Hepatocyte (in vitro differentiated cells): Measurements from ENCODE around the gene PABPC1L2A. TPM values are rescaled to one million over a fixed set of nuclear protein-coding genes. Genes with fewer than 3 reads are reported as not detected.
"Not testable (repeated sequence)": the region's sequence is repeated elsewhere in the genome, so short reads cannot be mapped to it uniquely, and the experiment has no call there.

Source experiments
- DNase-seq: peaks from one replicate; pipeline ENCODE4 v3.0.0-alpha.2; 2016; ENCODE audit warnings: low spot score
- H2AFZ ChIP-seq: fragments of 200-600 bp; sonication (generic); 2 replicates; pipeline ENCODE4 v1.6.0; 2016; ENCODE audit warnings: antibody characterized with exemption, mild to moderate bottlenecking
- H3K27ac ChIP-seq: fragments of 200-600 bp; sonication (generic); 2 replicates; pipeline ENCODE4 v1.5.1; 2016; ENCODE audit warnings: mild to moderate bottlenecking
- H3K27me3 ChIP-seq: fragments of 200-600 bp; sonication (generic); 2 replicates; pipeline ENCODE4 v1.6.1; 2016
- H3K36me3 ChIP-seq: fragments of 200-600 bp; sonication (generic); replicated peaks from 2 replicates; pipeline ENCODE4 v1.5.1; 2016; ENCODE audit warnings: low read depth; ENCODE audit not compliant: insufficient read depth
- H3K4me1 ChIP-seq: fragments of 200-600 bp; sonication (generic); 2 replicates; pipeline ENCODE4 v1.5.1; 2016; ENCODE audit warnings: mild to moderate bottlenecking, moderate library complexity; ENCODE audit not compliant: insufficient read depth
- H3K4me2 ChIP-seq: fragments of 200-600 bp; sonication (generic); 2 replicates; pipeline ENCODE4 v1.6.0; 2016
- H3K4me3 ChIP-seq: fragments of 200-600 bp; sonication (generic); 2 replicates; pipeline ENCODE4 v1.5.1; 2016; ENCODE audit warnings: mild to moderate bottlenecking
- H3K79me2 ChIP-seq: fragments of 200-600 bp; sonication (generic); 2 replicates; pipeline ENCODE4 v1.6.0; 2017; ENCODE audit warnings: mild to moderate bottlenecking
- H3K9me2 ChIP-seq: fragments of 200-600 bp; sonication (generic); replicated peaks from 2 replicates; pipeline ENCODE4 v1.6.0; 2017; ENCODE audit warnings: mild to moderate bottlenecking; ENCODE audit not compliant: insufficient read depth
- H3K9me3 ChIP-seq: fragments of 200-600 bp; sonication (generic); 2 replicates; pipeline ENCODE4 v1.5.1; 2016; ENCODE audit warnings: low read depth, mild to moderate bottlenecking
- H4K20me1 ChIP-seq: fragments of 200-600 bp; sonication (generic); 2 replicates; pipeline ENCODE4 v1.6.0; 2016; ENCODE audit warnings: mild to moderate bottlenecking; ENCODE audit not compliant: insufficient read depth, poor library complexity, severe bottlenecking
- CTCF ChIP-seq: fragments of 200-600 bp; sonication (generic); IDR thresholded peaks from 2 replicates; pipeline ENCODE4 v1.5.1; 2016; ENCODE audit warnings: antibody characterized with exemption, mild to moderate bottlenecking; ENCODE audit not compliant: poor library complexity
- EZH2 ChIP-seq: fragments of 200-600 bp; sonication (generic); IDR thresholded peaks from 2 replicates; pipeline ENCODE4 v1.6.1; 2016; ENCODE audit warnings: antibody characterized with exemption, mild to moderate bottlenecking, borderline replicate concordance
- EZH2phosphoT487 ChIP-seq: fragments of 200-600 bp; sonication (generic); IDR thresholded peaks from one replicate; pipeline ENCODE4 v1.6.1; 2018; ENCODE audit warnings: antibody characterized with exemption, mild to moderate bottlenecking, low read depth, moderate library complexity; ENCODE audit not compliant: unreplicated experiment, severe bottlenecking
- WGBS: methylation state at CpG from one replicate; pipeline ENCODE4 v1.1.6; 2016; ENCODE audit warnings: low lambda C conversion rate; ENCODE audit errors: missing lambda C conversion rate; 5-methylcytosine and 5-hydroxymethylcytosine counted together
- polyA plus RNA-seq: library from polyadenylated mRNA; unstranded; fragments of >200 nt; fragmentation: Nextera tagmentation; extraction: Ambion mirVana; gene quantifications from 2 replicates; pipeline ENCODE4 v1.2.1, GENCODE V29; 2016
- total RNA-seq: library from RNA; depleted of rRNA; stranded (reverse); fragments of >200 nt; gene quantifications from 2 replicates; pipeline ENCODE4 v1.2.3, GENCODE V29; 2014

Gene PABPC1L2A
- total RNA-seq (not detected in 2 replicates), polyA plus RNA-seq (not detected in 2 replicates)

DNA sequence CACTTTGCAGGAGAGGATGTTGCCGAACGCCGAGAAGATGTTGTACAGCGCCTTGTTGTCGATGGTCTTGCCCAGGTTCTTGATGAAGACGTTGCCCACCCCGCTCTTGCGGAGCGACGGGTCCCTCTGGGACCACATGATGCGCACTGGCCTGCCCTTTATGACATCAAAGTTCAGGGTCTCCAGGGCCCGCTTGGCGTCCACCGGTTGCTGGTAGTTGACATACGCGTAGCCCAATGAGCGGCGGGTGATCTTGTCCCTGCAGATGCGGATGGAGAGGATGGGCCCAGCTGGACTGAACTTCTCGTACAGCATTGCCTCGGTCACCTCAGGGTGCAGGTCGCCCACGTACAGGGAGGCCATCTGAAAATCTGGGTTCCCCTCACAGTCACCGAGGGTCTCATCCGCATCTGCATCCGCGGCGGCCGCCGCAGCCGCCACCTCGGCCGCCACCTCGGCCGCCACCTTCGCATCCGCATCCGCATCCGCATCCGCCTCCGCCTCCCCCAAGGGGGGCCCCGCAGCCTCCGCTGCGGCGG lies at the start of gene PABPC1L2A:
Gene PABPC1L2A (minus strand): TSS at position 489 of the 539 bp plus-strand sequence. CDS start 126 bp downstream, at position 363.
- H3K9me2 ChIP-seq, DNase-seq, H4K20me1 ChIP-seq, H3K9me3 ChIP-seq, H3K27ac ChIP-seq, H2AFZ ChIP-seq, H3K27me3 ChIP-seq, H3K79me2 ChIP-seq, H3K4me2 ChIP-seq, H3K36me3 ChIP-seq, H3K4me3 ChIP-seq, H3K4me1 ChIP-seq: not testable (repeated sequence)
- WGBS = no CpG with 5 or more reads among the region's 45 CpGs

- H3K9me2 ChIP-seq = no peaks in the 10 kb centered on the region
- no peak overlapping the region for H2AFZ ChIP-seq
- no peaks in the 10 kb centered on the region for H3K79me2 ChIP-seq
- no peaks in the 10 kb centered on the region for H3K27me3 ChIP-seq
- H3K27ac ChIP-seq = no peak overlapping the region
- H3K9me3 ChIP-seq = no peaks in the 10 kb centered on the region
- peak; percentile 2 for DNase-seq
- WGBS = 80% methylated on average over 23 of the region's 23 CpGs
- no peak overlapping the region for H3K4me3 ChIP-seq
- H3K4me2 ChIP-seq = no peak overlapping the region
- no peaks in the 10 kb centered on the region for H4K20me1 ChIP-seq
- no peaks in the 10 kb centered on the region for H3K4me1 ChIP-seq
- no peak for TF ChIP-seq EZH2phosphoT487
- TF ChIP-seq EZH2 = no peak
- no peak for TF ChIP-seq CTCF
- H3K36me3 ChIP-seq = no peaks in the 10 kb centered on the region
Measured at GRCh38 chrX:73127700-73128241, 48.5 kb upstream of the PABPC1L2A start.

DNA sequence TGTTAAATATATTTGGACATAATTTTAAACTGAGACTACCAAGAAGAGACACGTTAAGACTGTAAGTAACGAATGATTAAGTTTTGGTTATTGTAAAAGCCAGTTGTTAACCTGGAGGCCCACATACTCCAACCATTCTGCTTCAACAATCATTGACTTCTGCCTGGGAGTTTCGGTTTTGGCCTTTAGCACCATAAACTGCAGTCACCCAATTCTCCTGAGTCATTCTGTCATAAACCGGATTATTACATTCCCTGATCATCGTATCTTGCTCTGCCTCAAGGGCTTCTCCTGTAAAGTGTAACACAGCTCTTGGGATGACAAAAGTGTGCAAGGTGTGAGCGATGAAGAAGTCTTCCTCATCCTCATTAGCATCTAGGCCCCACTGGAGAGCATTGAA lies 46.9 kb upstream of the PABPC1L2A start:
- no peak for TF ChIP-seq EZH2phosphoT487
- no peak for TF ChIP-seq CTCF
- no peak for TF ChIP-seq EZH2
- DNase-seq = peak; percentile 24
- peak overlapping the region; percentile 33 for H3K27ac ChIP-seq

DNA sequence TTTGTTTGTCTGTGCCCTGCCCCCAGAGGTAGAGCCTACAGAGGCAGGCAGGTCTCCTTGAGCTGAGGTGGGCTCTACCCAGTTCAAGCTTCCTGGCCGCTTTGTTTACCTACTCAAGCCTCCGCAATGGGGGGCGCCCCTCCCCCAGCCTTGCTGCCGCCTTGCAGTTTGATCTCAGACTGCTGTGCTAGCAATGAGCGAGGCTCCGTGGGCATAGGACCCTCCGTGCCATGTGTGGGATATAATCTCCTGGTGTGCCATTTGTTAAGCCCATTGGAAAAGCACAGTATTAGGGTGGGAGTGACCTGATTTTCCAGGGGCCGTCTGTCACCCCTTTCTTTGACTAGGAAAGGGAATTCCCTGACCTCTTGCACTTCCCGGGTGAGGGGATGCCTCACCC lies 20.2 kb upstream of the PABPC1L2A start:
- H3K27me3 ChIP-seq, H3K27ac ChIP-seq, H2AFZ ChIP-seq, DNase-seq, H3K9me2 ChIP-seq, H3K36me3 ChIP-seq, H3K9me3 ChIP-seq, H3K4me3 ChIP-seq, H3K4me2 ChIP-seq, H4K20me1 ChIP-seq, H3K4me1 ChIP-seq, H3K79me2 ChIP-seq: not testable (repeated sequence)
- WGBS = 91% methylated on average over 9 of the region's 9 CpGs

More for the DNA sequence above, 46.9 kb upstream of the PABPC1L2A start:
- H2AFZ ChIP-seq = no peak overlapping the region
- H3K27me3 ChIP-seq = no peaks in the 10 kb centered on the region
- no peaks in the 10 kb centered on the region for H3K79me2 ChIP-seq
- no peak overlapping the region for H3K4me3 ChIP-seq
- no peaks in the 10 kb centered on the region for H3K9me3 ChIP-seq
- no peaks in the 10 kb centered on the region for H4K20me1 ChIP-seq
- no peaks in the 10 kb centered on the region for H3K36me3 ChIP-seq
- no peak overlapping the region for H3K4me2 ChIP-seq
- WGBS = 71% methylated on average over 6 of the region's 6 CpGs
- no peaks in the 10 kb centered on the region for H3K9me2 ChIP-seq
- no peaks in the 10 kb centered on the region for H3K4me1 ChIP-seq
